ENCODE measurements around the gene TMEM121. TPM values are rescaled to one million over a fixed set of nuclear protein-coding genes. Genes with fewer than 3 reads are reported as not detected.
"Not testable (repeated sequence)": the region's sequence is repeated elsewhere in the genome, so short reads cannot be mapped to it uniquely, and the experiment has no call there.

Gene TMEM121
- total and polyA plus RNA-seq, 4 experiments from 2014 or later, result 5.4 to 9.5 (median 6.4) TPM

DNA sequence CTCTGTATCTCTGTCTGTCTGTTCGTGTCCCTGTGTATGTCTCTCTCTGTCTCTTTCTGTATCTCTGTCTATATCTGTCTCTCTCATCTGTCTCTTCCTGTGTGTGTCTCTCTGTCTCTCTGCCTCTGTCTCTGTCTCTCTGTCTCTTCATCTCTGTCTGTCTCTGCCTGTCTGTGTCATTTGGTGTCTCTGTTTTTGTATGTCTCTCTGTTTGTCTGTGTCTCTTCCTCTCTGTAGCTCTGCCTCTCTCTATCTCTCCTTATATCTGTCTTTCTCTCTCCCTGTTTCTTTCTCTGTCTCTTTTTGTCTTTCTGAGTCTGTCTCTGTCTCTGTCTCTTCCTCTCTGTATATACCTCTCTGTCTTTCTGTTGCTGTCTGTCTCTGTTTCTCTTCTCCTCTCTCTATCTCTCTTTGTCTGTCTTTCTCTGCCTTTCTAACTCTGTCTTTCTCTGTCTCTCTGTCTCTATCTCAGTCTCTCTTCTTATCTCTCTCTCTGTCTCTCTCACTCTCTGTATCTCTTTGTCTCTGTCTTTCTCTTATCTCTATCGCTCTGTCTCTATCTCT is 50.2 kb downstream of the TMEM121 start:
- no peaks in the 10 kb centered on the region for H3K9me3 Mint-ChIP-seq
- peaks cover 9 to 10% of the 10 kb centered on the region in 2 donors for H3K27me3 Mint-ChIP-seq
- H3K36me3 Mint-ChIP-seq, result no peaks in the 10 kb centered on the region
- Histone ChIP-seq H3K9me3 (ENCODE audit: control insufficient read depth in 1 of 2, low read length in 2 of 2) (no peaks in the 10 kb centered on the region), H3K27ac (ENCODE audit: low read depth, low read length) (no peak overlapping the region), H3K4me3 (ENCODE audit: low read length in 2 of 2) (no peak overlapping the region), H3K27me3 (ENCODE audit: insufficient read depth, low read length) (no peaks in the 10 kb centered on the region), H3K36me3 (ENCODE audit: insufficient read depth, low read length) (no peaks in the 10 kb centered on the region), H3K4me1 (ENCODE audit: insufficient read depth, low read length) (no peaks in the 10 kb centered on the region)
- H3K4me3 Mint-ChIP-seq, result peak overlapping the region in 1 of 8 donors; percentile 62
- peak overlapping the region in 4 of 7 donors; percentile 1 to 69 (median 49) for H3K27ac Mint-ChIP-seq
- intact Hi-C loops (cut with micrococcal nuclease), result no loop called here
- peaks cover 0 to 6% (median 3%) of the 10 kb centered on the region in 4 donors for H3K4me1 Mint-ChIP-seq
- no peak for DNase-seq
- CTCF ChIA-PET (ENCODE audit: partially characterized antibody), result no interaction called here
- POLR2A ChIA-PET (ENCODE audit: partially characterized antibody), result no interaction called here

DNA sequence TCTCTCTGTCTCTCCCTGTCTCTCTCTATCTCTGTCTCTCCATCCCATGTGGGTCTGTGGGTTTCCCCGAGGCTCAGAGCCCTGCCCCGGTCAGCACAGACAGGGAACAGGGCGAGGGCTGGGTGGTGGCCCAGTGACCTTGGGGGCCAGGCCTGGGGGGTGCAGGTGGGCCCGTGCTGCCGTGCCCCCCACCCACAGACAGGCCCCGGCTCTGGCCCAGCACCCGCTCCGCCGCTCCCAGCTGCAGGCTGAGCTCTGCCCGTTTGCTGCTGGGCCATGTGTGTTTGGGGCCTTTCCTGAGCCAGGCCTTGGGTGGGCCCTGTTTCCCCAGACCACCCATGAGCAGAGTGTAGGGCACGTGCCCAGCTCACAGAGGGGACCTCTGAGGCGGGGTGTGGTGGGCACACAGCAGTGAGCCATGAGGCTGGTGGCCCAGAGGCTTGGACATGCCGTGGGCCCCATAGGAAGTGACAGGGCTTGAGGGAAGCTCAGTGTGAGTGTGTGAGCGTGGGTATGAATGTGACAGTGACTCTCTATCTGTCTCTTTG is 51.0 kb downstream of the TMEM121 start:
- Mint-ChIP-seq H3K9me3 (no peaks in the 10 kb centered on the region), H3K27me3 (peaks cover 9 to 10% of the 10 kb centered on the region in 2 donors), H3K36me3 (no peaks in the 10 kb centered on the region), H3K27ac (peak overlapping the region in 1 of 7 donors; percentile 19), H3K4me3 (no peak overlapping the region), H3K4me1 (peaks cover 0 to 6% (median 3%) of the 10 kb centered on the region in 4 donors)
- Histone ChIP-seq H3K9me3 (ENCODE audit: control insufficient read depth in 1 of 2, low read length in 2 of 2) (no peaks in the 10 kb centered on the region), H3K4me1 (ENCODE audit: insufficient read depth, low read length) (no peaks in the 10 kb centered on the region), H3K27me3 (ENCODE audit: insufficient read depth, low read length) (no peaks in the 10 kb centered on the region), H3K36me3 (ENCODE audit: insufficient read depth, low read length) (no peaks in the 10 kb centered on the region), H3K27ac (ENCODE audit: low read depth, low read length) (no peak overlapping the region), H3K4me3 (ENCODE audit: low read length in 2 of 2) (no peak overlapping the region)
- intact Hi-C loops (cut with micrococcal nuclease), result no loop called here
- no peak for DNase-seq
- ChIA-PET POLR2A (ENCODE audit: partially characterized antibody) (no interaction called here), CTCF (ENCODE audit: partially characterized antibody) (no interaction called here)

- no peak overlapping the region for H3K27ac ChIP-seq (ENCODE audit: low read depth, low read length)
- Mint-ChIP-seq H3K9me3 (no peaks in the 10 kb centered on the region), H3K36me3 (no peaks in the 10 kb centered on the region), H3K4me3 (no peak overlapping the region), H3K27ac (peak overlapping the region in 2 of 7 donors; percentile 9 to 44), H3K27me3 (peaks cover 9 to 10% of the 10 kb centered on the region in 2 donors), H3K4me1 (peaks cover 0 to 6% (median 3%) of the 10 kb centered on the region in 4 donors)
- CTCF ChIA-PET (ENCODE audit: partially characterized antibody), result no interaction called here
- no peaks in the 10 kb centered on the region for H3K9me3 ChIP-seq (ENCODE audit: control insufficient read depth in 1 of 2, low read length in 2 of 2)
- no peaks in the 10 kb centered on the region for H3K4me1 ChIP-seq (ENCODE audit: insufficient read depth, low read length)
- no peak overlapping the region for H3K4me3 ChIP-seq (ENCODE audit: low read length in 2 of 2)
- intact Hi-C loops (cut with micrococcal nuclease), result no loop called here
- no peaks in the 10 kb centered on the region for H3K36me3 ChIP-seq (ENCODE audit: insufficient read depth, low read length)
- POLR2A ChIA-PET (ENCODE audit: partially characterized antibody), result no interaction called here
- no peak for DNase-seq
- H3K27me3 ChIP-seq (ENCODE audit: insufficient read depth, low read length), result no peaks in the 10 kb centered on the region
These were observed 51.7 kb downstream of the TMEM121 start for GRCh38 chr14:105578070-105578469.

GRCh38 chr14:105579221-105579620 is 52.8 kb downstream of the TMEM121 start:
- H3K27me3 ChIP-seq (ENCODE audit: insufficient read depth, low read length); H3K27ac Mint-ChIP-seq; DNase-seq; H3K4me1 Mint-ChIP-seq; H3K9me3 Mint-ChIP-seq; POLR2A ChIA-PET (ENCODE audit: partially characterized antibody); H3K36me3 Mint-ChIP-seq; H3K27ac ChIP-seq (ENCODE audit: low read depth, low read length); H3K4me1 ChIP-seq (ENCODE audit: insufficient read depth, low read length); H3K4me3 Mint-ChIP-seq; H3K9me3 ChIP-seq (ENCODE audit: control insufficient read depth in 1 of 2, low read length in 2 of 2); H3K27me3 Mint-ChIP-seq; H3K4me3 ChIP-seq (ENCODE audit: low read length in 2 of 2); CTCF ChIA-PET (ENCODE audit: partially characterized antibody); intact Hi-C loops (cut with micrococcal nuclease); H3K36me3 ChIP-seq (ENCODE audit: insufficient read depth, low read length): not testable (repeated sequence)

Other genes with a start within 250 kb of the TMEM121 start
- 10 to 100 TPM; 49.7 to 56.0 TPM for gene BRF1, start 225.6 kb upstream of the TMEM121 start, total RNA-seq
- 10 to 100 TPM in 1 of 2 donors, 1 to 10 TPM in 1; 3.0 to 10.2 TPM for gene BRF1, start 225.6 kb upstream of the TMEM121 start, polyA plus RNA-seq
- 10 to 100 TPM; 70.9 to 76.6 TPM for gene PACS2, start 211.8 kb upstream of the TMEM121 start, total RNA-seq
- gene PACS2, start 211.8 kb upstream of the TMEM121 start, polyA plus RNA-seq, result 1 to 10 TPM; 1.9 to 7.7 TPM
- 1 to 10 TPM; 4.7 to 7.5 TPM for gene TEX22, start 128.0 kb upstream of the TMEM121 start, total RNA-seq
- gene TEX22, start 128.0 kb upstream of the TMEM121 start, polyA plus RNA-seq, result not detected
- gene MTA1, start 106.8 kb upstream of the TMEM121 start, total RNA-seq, result 100 to 1,000 TPM; 122 to 123 TPM
- gene MTA1, start 106.8 kb upstream of the TMEM121 start, polyA plus RNA-seq, result 1 to 10 TPM; 1.5 to 6.0 TPM
- gene CRIP2, start 51.8 kb upstream of the TMEM121 start, total RNA-seq, result 10 to 100 TPM; 12.1 to 13.0 TPM
- 100 to 1,000 TPM in 1 of 2 donors, 10 to 100 TPM in 1; 84.5 to 256 TPM for gene CRIP2, start 51.8 kb upstream of the TMEM121 start, polyA plus RNA-seq
- 100 to 1,000 TPM; 276 to 290 TPM for gene CRIP1, start 39.7 kb upstream of the TMEM121 start, total RNA-seq
- 1,000 to 10,000 TPM; 1,440 to 2,028 TPM for gene CRIP1, start 39.7 kb upstream of the TMEM121 start, polyA plus RNA-seq
- gene TEDC1, start 35.3 kb upstream of the TMEM121 start, total RNA-seq, result 10 to 100 TPM; 25.4 to 30.2 TPM
- gene TEDC1, start 35.3 kb upstream of the TMEM121 start, polyA plus RNA-seq, result 10 to 100 TPM; 10.2 to 10.4 TPM